A673 (cell line): ENCODE results near the gene FRMD1. TPM values are rescaled to one million over a fixed set of nuclear protein-coding genes. Genes with fewer than 3 reads are reported as not detected.

Source experiments
- BruUV-seq: library from RNA; stranded (reverse); fragments of 400-500 nt; replicated peaks from 2 replicates; lab custom pipeline; 2021; lab: Mats Ljungman, UMichigan
- CTCF ChIA-PET: fragments of 300-600 bp; sonication (Branson Sonifier 250); formaldehyde crosslinking; loops from one replicate; lab custom pipeline; 2022; ENCODE audit warnings: antibody characterized with exemption; lab: Charles Lee
- POLR2A ChIA-PET: fragments of 300-600 bp; sonication (Branson Sonifier 250); formaldehyde crosslinking; loops from one replicate; lab custom pipeline; 2022; ENCODE audit warnings: antibody characterized with exemption; ENCODE audit not compliant: low non-redundant PET; lab: Charles Lee
- DNase-seq: peaks from one replicate; pipeline ENCODE4 v3.0.0-alpha.2; 2015; ENCODE audit warnings: low spot score
- H3K27ac ChIP-seq: fragments of 200-600 bp; sonication (generic); 2 replicates; pipeline ENCODE4 v1.5.1; 2016; ENCODE audit warnings: mixed run types, low read depth, mild to moderate bottlenecking, mixed read lengths, antibody characterized with exemption, low read length; ENCODE audit not compliant: poor library complexity, severe bottlenecking
- H3K27me3 ChIP-seq: fragments of 200-600 bp; sonication (generic); replicated peaks from 2 replicates; pipeline ENCODE4 v1.6.1; 2017; ENCODE audit warnings: mixed run types, low read depth, mild to moderate bottlenecking, mixed read lengths, antibody characterized with exemption, low read length; ENCODE audit not compliant: insufficient read depth, poor library complexity
- H3K36me3 ChIP-seq: fragments of 200-600 bp; sonication (generic); 2 replicates; pipeline ENCODE4 v1.6.1; 2016; ENCODE audit warnings: mixed run types, mild to moderate bottlenecking, mixed read lengths, antibody characterized with exemption, low read length; ENCODE audit not compliant: insufficient read depth, poor library complexity, severe bottlenecking
- H3K4me1 ChIP-seq: fragments of 200-600 bp; sonication (generic); 2 replicates; pipeline ENCODE4 v1.6.1; 2017; ENCODE audit warnings: mixed run types, mild to moderate bottlenecking, mixed read lengths, antibody characterized with exemption, low read length; ENCODE audit not compliant: insufficient read depth, poor library complexity, severe bottlenecking
- H3K4me3 ChIP-seq: fragments of 200-600 bp; sonication (generic); 2 replicates; pipeline ENCODE4 v1.5.1; 2016; ENCODE audit warnings: low read depth, mixed run types, mild to moderate bottlenecking, mixed read lengths, low read length; ENCODE audit not compliant: poor library complexity, severe bottlenecking
- H3K9me3 ChIP-seq: fragments of 200-600 bp; sonication (generic); 2 replicates; pipeline ENCODE4 v1.6.1; 2016; ENCODE audit warnings: mixed run types, low read depth, mild to moderate bottlenecking, mixed read lengths, antibody characterized with exemption, low read length; ENCODE audit not compliant: poor library complexity, severe bottlenecking
- EZH2 ChIP-seq: fragments of 200-600 bp; sonication (generic); IDR thresholded peaks from 2 replicates; pipeline ENCODE4 v1.6.1; 2017; ENCODE audit warnings: borderline replicate concordance, low read depth, mild to moderate bottlenecking, mixed read lengths, antibody characterized with exemption, low read length; ENCODE audit not compliant: poor library complexity, severe bottlenecking
- intact Hi-C: fragments of 100-400 bp; cut with micrococcal nuclease; formaldehyde crosslinking; loops from one replicate; pipeline ENCODE4 v1.10.0; 2022; ENCODE audit not compliant: unreplicated experiment
- total RNA-seq: library from RNA; stranded (reverse); gene quantifications from 2 replicates; pipeline ENCODE4 v1.2.3, GENCODE V29; 2021
- TF ChIP-seq, protein P1 (sequence below): fragments of 300-800, 200-600 bp; sonication (generic); conservative IDR thresholded peaks from 2 replicates; pipeline ENCODE4 v1.5.1; 2017; ENCODE audit warnings: low read depth, mild to moderate bottlenecking, antibody characterized with exemption, low read length, moderate library complexity, mixed read lengths

FRMD1 gene
- total RNA-seq, 1 experiment from 2014 or later: not detected

DNA sequence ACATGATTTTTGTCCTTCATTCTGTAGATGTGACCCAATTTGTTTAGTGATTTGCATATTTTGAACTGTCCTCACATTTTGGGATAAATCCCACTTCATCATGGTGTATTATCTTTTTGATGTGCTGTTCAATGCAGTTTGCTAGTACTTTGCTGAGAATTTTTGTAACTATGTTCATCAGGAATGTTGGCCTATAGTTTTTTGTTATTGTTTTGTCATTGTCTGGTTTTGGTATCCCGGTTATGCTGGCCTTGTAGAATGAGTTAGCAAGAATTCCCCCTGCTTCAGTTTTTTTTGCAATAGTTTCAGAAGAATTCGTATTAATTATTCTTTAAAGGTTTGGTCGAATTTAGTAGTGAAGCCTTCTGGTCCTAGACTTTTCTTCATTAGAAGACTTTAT, 69.7 kb downstream of the FRMD1 start:
- Histone ChIP-seq H3K4me1 (peaks cover 2% of the 10 kb centered on the region), H3K4me3 (no peak overlapping the region), H3K27me3 (no peaks in the 10 kb centered on the region), H3K9me3 (peaks cover 23% of the 10 kb centered on the region), H3K27ac (no peak overlapping the region), H3K36me3 (no peaks in the 10 kb centered on the region)
- no peak for TF ChIP-seq EZH2
- TF ChIP-seq, protein P1, sequence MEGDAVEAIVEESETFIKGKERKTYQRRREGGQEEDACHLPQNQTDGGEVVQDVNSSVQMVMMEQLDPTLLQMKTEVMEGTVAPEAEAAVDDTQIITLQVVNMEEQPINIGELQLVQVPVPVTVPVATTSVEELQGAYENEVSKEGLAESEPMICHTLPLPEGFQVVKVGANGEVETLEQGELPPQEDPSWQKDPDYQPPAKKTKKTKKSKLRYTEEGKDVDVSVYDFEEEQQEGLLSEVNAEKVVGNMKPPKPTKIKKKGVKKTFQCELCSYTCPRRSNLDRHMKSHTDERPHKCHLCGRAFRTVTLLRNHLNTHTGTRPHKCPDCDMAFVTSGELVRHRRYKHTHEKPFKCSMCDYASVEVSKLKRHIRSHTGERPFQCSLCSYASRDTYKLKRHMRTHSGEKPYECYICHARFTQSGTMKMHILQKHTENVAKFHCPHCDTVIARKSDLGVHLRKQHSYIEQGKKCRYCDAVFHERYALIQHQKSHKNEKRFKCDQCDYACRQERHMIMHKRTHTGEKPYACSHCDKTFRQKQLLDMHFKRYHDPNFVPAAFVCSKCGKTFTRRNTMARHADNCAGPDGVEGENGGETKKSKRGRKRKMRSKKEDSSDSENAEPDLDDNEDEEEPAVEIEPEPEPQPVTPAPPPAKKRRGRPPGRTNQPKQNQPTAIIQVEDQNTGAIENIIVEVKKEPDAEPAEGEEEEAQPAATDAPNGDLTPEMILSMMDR: no peak
- no peak for DNase-seq
- BruUV-seq: no TSS peak
- CTCF ChIA-PET: no interaction called here
- intact Hi-C loops: no loop called here
- POLR2A ChIA-PET: no interaction called here

DNA sequence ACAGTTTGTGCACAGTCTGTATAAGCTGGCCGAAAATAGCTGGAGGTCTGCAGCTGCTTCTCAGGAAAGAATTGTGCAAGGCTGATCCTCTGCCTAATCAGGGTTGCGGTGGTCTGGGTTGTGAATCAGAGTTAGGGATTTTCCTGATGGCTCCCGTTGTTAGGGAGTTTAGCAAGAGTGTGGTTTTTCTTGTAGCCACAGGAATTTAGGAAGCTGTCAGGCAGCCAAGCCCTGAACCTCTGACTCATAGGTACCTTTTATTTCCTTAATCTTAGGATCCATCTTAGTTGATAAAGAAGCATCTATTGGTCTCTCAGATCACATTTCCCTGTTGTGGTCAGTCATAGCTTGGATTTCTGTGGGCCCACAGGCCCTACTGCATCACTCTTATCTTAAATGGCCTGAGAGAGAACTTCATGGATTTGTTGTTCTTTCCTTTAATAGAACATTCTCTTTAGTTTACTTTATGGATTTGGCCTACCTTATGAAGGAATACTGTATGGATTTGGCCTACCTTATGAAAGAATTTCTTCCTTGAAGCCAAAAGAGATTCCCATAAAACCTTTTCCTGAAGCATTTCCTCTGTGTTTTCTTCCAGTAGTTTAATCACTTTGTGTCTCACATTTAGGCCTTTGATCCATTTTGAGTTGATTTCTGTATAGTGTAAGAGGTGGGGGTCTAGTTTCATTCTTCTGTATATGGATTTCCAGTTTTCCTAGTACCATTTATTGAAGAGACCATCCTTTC, 71.2 kb downstream of the FRMD1 start:
- Histone ChIP-seq H3K4me1 (peaks cover 10% of the 10 kb centered on the region), H3K27ac (no peak overlapping the region), H3K27me3 (no peaks in the 10 kb centered on the region), H3K36me3 (no peaks in the 10 kb centered on the region), H3K9me3 (peaks cover 23% of the 10 kb centered on the region), H3K4me3 (no peak overlapping the region)
- BruUV-seq: no TSS peak
- no peak for TF ChIP-seq EZH2
- TF ChIP-seq, protein P1: no peak
- intact Hi-C loops: no loop called here
- ChIA-PET CTCF (no interaction called here), POLR2A (no interaction called here)
- peak; percentile 62 for DNase-seq

DNA sequence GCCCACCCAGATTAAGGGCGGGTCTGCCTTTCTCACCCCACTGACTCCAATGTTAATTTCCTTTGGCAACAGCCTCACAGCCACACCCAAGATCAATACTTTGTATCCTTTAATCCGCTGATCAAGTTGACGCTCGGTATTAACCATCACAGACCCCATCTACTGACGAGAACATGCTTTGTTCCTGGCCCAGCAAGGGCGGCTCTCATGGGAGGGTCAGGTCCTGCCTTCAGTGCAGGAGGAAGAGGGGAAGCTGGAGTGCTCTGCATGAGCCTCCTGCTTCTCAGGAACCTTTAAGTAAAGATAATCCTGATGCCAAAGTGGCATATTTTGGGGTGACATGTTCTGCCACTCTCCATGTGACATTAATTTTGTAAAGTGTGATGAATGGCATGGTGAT, 73.2 kb downstream of the FRMD1 start:
- BruUV-seq: no TSS peak
- Histone ChIP-seq H3K27me3 (no peaks in the 10 kb centered on the region), H3K36me3 (no peaks in the 10 kb centered on the region), H3K4me1 (peaks cover 10% of the 10 kb centered on the region), H3K4me3 (no peak overlapping the region), H3K9me3 (peaks cover 7% of the 10 kb centered on the region), H3K27ac (no peak overlapping the region)
- POLR2A ChIA-PET: no interaction called here
- TF ChIP-seq, protein P1: no peak
- no peak for DNase-seq
- CTCF ChIA-PET: no interaction called here
- intact Hi-C loops: no loop called here
